ENCODE measurements around the gene AGR2.
"Not testable (repeated sequence)": the region's sequence is repeated elsewhere in the genome, so short reads cannot be mapped to it uniquely, and the experiment has no call there.

The AGR2 gene

GRCh38 chr7:16770657-16771329, 34.0 kb downstream of the AGR2 start:
- no peak for DNase-seq (ENCODE audit: low read depth)
- no peak for TF ChIP-seq CTCF (IDR thresholded peaks at IDR 0.05; ENCODE audit: insufficient read depth, low read depth, low read length, missing control alignments)
- no peak overlapping the region for H3K4me3 ChIP-seq (ENCODE audit: low read depth, low read length)

GRCh38 chr7:16769994-16770393, 34.8 kb downstream of the AGR2 start:
- not testable (repeated sequence) for H3K4me3 ChIP-seq (ENCODE audit: low read depth, low read length); DNase-seq (ENCODE audit: low read depth)

GRCh38 chr7:16765436-16765859, 39.4 kb downstream of the AGR2 start:
- no peak for TF ChIP-seq CTCF (IDR thresholded peaks at IDR 0.05; ENCODE audit: insufficient read depth, low read depth, low read length, missing control alignments)
- DNase-seq (ENCODE audit: low read depth) = no peak
- H3K4me3 ChIP-seq (ENCODE audit: low read depth, low read length) = no peak overlapping the region

- TF ChIP-seq CTCF (IDR thresholded peaks at IDR 0.05; ENCODE audit: insufficient read depth, low read depth, low read length, missing control alignments) = no peak
- no peak overlapping the region for H3K4me3 ChIP-seq (ENCODE audit: low read depth, low read length)
- no peak for DNase-seq (ENCODE audit: low read depth)
Measured at GRCh38 chr7:16764942-16765341, 39.9 kb downstream of the AGR2 start.

- H3K4me3 ChIP-seq (ENCODE audit: low read depth, low read length) = no peak overlapping the region
- TF ChIP-seq CTCF (IDR thresholded peaks at IDR 0.05; ENCODE audit: insufficient read depth, low read depth, low read length, missing control alignments) = no peak
- DNase-seq (ENCODE audit: low read depth) = no peak
Measured at GRCh38 chr7:16762177-16762576, 42.6 kb downstream of the AGR2 start.

GRCh38 chr7:16759840-16760239, 45.0 kb downstream of the AGR2 start:
- H3K4me3 ChIP-seq (ENCODE audit: low read depth, low read length) = no peak overlapping the region
- no peak for TF ChIP-seq CTCF (IDR thresholded peaks at IDR 0.05; ENCODE audit: insufficient read depth, low read depth, low read length, missing control alignments)
- no peak for DNase-seq (ENCODE audit: low read depth)

GRCh38 chr7:16758631-16759611, 45.9 kb downstream of the AGR2 start:
- DNase-seq (ENCODE audit: low read depth) = no peak
- no peak overlapping the region for H3K4me3 ChIP-seq (ENCODE audit: low read depth, low read length)
- TF ChIP-seq CTCF (IDR thresholded peaks at IDR 0.05; ENCODE audit: insufficient read depth, low read depth, low read length, missing control alignments) = no peak

All from GM12865 (cell line).